Measurements from ENCODE around the gene MTURN. TPM values are rescaled to one million over a fixed set of nuclear protein-coding genes. Genes with fewer than 3 reads are reported as not detected.

The MTURN gene
- total and polyA plus RNA-seq, 2 donors (not counting 3 experiments of a cell fraction or from before 2014, with no cell fraction given) = 4.9 to 6.6 TPM

DNA sequence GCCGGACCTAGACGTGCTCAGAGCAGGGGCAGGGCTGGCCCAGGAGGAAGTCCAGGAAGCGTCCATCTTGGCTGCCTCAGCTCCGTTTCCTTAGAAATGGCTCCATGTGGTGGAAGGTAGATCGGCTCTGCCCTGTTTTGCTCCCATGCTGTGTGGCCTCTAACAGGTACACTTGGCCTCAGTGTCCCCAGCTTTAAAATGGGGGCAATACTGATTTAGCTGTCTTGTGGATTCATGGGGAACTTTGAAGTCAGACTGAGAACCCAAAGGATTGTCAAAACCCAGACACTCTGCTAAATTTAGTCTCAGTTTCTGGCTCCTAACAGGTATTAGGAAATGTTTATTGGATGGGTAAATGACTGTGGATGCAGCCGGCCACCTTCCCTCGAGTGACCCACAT, 15.9 kb downstream of the MTURN start:
- FAIRE-seq (no peak), DNase-seq (ENCODE audit: low read depth, low spot score) (no peak)
- dilution Hi-C loops (cut with MboI; ENCODE audit: extremely low pct_ligation_motif_present, low sequenced_read_pairs) = no loop called here
- no peak overlapping the region for H3K4me2 ChIP-seq (ENCODE audit: insufficient read depth, low read length)
- CTCF ChIA-PET = no interaction called here
- no peaks in the 10 kb centered on the region for H4K20me1 ChIP-seq (replicated peaks; ENCODE audit: control insufficient read depth, extremely low read depth, insufficient read depth, low read length)
- TF ChIP-seq EZH2 (IDR thresholded peaks at IDR 0.05; ENCODE audit: borderline replicate concordance, low read depth, low read length, severe bottlenecking) (no peak), FOS (IDR thresholded peaks at IDR 0.05; ENCODE audit: borderline replicate concordance, insufficient read depth, low read length) (no peak), CTCF (IDR thresholded peaks at IDR 0.05; ENCODE audit: extremely low read depth in 1 of 2, insufficient read depth in 1 of 2, low read depth in 1 of 2, low read length in 2 of 2) (no peak), JUN (IDR thresholded peaks at IDR 0.05; ENCODE audit: borderline replicate concordance, insufficient read depth, insufficient read length, low read depth) (no peak), MYC (IDR thresholded peaks at IDR 0.05; ENCODE audit: low read depth, low read length) (no peak), GATA2 (IDR thresholded peaks at IDR 0.05; ENCODE audit: insufficient read depth, insufficient read length, low read depth, low read length) (no peak)
- TF ChIP-seq, protein P1, sequence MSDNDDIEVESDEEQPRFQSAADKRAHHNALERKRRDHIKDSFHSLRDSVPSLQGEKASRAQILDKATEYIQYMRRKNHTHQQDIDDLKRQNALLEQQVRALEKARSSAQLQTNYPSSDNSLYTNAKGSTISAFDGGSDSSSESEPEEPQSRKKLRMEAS (IDR thresholded peaks at IDR 0.05; ENCODE audit: insufficient read depth, insufficient read length) = no peak
- H3K4me1 ChIP-seq (ENCODE audit: control insufficient read depth, extremely low read depth, insufficient read depth, low read length) = no peaks in the 10 kb centered on the region
- H3K9me3 ChIP-seq (replicated peaks; ENCODE audit: control insufficient read depth, insufficient read depth, low read length) = no peaks in the 10 kb centered on the region
- no peaks in the 10 kb centered on the region for H3K9me1 ChIP-seq (replicated peaks; ENCODE audit: control insufficient read depth, extremely low read depth, insufficient read depth, low read length)
- H3K27ac ChIP-seq (ENCODE audit: insufficient read depth, low read depth, low read length) = no peak overlapping the region
- H3K79me2 ChIP-seq (ENCODE audit: control insufficient read depth, insufficient read depth, low read length) = no peaks in the 10 kb centered on the region
- H3K9ac ChIP-seq (replicated peaks; ENCODE audit: extremely low read depth, insufficient read depth, low read length) = no peak overlapping the region
- no TSS peak for BruUV-seq (replicated peaks)
- no peaks in the 10 kb centered on the region for H3K36me3 ChIP-seq (ENCODE audit: control insufficient read depth in 2 of 2, extremely low read depth in 1 of 2, insufficient read depth in 2 of 2, low read length in 2 of 2)
- H2AFZ ChIP-seq (ENCODE audit: low read depth, low read length) = no peak overlapping the region
- intact Hi-C loops (cut with micrococcal nuclease) = no loop called here
- no peaks in the 10 kb centered on the region for H3K27me3 ChIP-seq (ENCODE audit: control insufficient read depth in 2 of 2, insufficient read depth in 2 of 2, low read length in 2 of 2)
- H3K4me3 ChIP-seq (replicated peaks in 1 of 3; ENCODE audit: insufficient read depth in 1 of 3, low read depth in 1 of 3, low read length in 3 of 3) = no peak overlapping the region
- POLR2A ChIA-PET = no interaction called here

Data from endothelial cell of umbilical vein (primary cell).